ENCODE data around the gene SORCS1.

DNA sequence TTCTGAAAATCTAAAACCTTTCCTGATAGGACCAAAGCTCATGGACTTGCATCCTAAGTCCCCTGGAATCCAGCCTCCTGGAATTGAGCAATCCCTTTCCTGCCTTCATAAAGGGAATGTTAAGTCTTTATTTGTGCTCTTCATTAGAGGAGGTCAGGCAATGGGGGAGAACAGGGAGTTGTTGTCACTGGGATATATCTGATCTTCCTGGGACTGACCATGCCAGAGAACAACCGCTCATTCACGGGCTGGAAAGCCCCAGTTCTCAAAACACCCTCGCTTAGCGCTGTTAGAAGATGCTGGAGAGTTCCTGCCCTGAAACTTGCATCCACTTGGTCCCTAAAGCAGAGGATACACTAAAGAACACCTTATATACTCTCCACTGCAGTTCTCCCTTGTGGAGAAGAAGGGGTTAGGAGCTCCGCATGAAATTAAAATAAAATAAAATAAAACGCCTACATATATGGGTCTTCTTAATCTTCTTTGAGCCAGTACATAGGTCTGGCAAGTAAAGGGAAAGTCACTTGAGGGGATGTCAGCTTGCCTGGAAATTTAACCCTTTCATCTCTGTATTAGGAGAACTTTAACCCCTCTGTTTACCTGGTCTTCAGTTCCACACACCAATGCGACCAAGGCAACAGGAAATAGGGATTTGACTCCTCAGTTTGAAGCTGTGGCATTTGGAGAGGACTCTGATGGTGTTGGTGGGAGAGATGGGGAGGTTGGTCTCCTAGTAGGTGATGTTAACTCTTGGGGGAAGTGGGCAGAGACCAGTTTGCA lies 1.2 kb downstream of the SORCS1 start:
- TF ChIP-seq, protein P1, sequence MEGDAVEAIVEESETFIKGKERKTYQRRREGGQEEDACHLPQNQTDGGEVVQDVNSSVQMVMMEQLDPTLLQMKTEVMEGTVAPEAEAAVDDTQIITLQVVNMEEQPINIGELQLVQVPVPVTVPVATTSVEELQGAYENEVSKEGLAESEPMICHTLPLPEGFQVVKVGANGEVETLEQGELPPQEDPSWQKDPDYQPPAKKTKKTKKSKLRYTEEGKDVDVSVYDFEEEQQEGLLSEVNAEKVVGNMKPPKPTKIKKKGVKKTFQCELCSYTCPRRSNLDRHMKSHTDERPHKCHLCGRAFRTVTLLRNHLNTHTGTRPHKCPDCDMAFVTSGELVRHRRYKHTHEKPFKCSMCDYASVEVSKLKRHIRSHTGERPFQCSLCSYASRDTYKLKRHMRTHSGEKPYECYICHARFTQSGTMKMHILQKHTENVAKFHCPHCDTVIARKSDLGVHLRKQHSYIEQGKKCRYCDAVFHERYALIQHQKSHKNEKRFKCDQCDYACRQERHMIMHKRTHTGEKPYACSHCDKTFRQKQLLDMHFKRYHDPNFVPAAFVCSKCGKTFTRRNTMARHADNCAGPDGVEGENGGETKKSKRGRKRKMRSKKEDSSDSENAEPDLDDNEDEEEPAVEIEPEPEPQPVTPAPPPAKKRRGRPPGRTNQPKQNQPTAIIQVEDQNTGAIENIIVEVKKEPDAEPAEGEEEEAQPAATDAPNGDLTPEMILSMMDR (conservative IDR thresholded peaks at IDR 0.05; ENCODE audit: low read depth, low read length), result no peak
- TF ChIP-seq EZH2 (IDR thresholded peaks at IDR 0.05; ENCODE audit: low read length, unreplicated experiment) (no peak), EZH2phosphoT487 (IDR thresholded peaks at IDR 0.05; ENCODE audit: borderline replicate concordance, low read length) (no peak)
